Raji (cell line): Measurements from ENCODE around the gene TPPP3.

Experiments
- POLR2A ChIP-seq: IDR thresholded peaks from 2 replicates; pipeline ENCODE4 v1.6.1; 2011; ENCODE audit warnings: low read depth, low read length, control low read depth; ENCODE audit not compliant: insufficient read depth

TPPP3 gene

DNA sequence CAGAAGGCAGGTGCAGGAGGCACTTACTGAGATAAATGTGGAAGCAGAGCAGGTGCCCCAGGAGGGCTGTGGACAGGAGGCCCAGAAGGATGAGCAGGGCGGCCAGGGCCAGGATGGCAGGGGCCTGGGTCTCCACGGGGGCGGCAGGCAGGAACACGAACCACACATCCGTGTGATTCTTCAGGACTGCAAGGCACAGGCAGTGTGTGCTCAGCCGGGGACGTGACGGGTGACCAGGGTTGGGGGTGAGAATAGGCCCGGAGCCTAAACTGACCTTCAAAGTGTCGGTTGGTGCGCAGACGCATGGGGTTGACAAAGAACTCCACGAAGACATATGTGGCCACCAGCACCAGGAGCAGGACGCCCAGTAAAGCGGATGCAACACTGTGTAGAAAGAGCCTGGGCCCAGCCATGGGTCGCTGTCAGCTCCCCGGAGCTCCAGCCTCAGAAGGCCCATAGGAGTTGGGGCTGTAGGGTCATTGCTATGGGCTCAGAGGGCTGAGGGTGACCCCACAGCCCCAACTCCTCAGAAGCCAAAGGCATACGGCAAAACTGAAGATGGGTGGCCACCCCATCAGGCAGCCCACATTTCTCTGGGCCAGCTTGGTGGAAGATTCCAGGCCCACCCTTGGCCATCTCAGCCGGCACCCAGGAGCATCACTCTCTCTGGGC lies 5.4 kb upstream of the TPPP3 start:
- TF ChIP-seq POLR2A: no peak

DNA sequence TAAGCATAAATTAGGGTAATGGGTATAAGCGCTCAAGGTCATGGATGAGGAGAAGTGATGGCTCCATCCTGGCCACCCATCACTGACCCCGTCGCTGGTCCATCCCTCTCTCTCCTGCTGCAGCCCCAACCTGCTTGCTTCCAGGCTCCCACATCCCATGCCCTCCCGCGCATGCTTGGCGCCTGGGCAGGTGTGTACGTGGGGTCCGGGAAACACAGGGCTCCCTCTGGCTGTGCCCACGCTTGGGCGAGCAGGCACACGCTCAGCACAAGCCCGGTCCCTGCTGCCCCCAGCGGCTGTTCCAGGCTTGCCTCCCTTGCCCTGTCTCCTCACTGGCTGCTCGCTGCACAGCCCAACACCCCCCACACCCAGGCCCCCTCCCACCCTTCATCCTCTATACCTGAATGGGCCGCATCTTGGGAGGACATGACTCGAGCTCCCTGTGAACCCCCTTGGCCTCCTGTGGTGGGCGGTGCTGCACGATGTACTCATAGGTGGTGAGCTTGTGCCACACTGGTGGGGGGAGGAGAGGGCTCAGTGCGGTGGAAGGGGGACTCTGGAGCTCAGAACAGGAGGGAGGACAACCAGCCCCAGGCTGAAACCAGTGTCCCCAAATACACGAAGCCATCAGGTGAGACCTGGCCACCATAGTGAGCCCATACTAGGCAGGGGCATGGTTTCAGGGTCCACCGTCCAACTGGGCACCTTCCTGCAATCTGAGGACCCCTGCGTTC lies 4.7 kb upstream of the TPPP3 start:
- TF ChIP-seq POLR2A: no peak

- TF ChIP-seq POLR2A: no peak
These were observed 3.9 kb upstream of the TPPP3 start for GRCh38 chr16:67397036-67397801.

DNA sequence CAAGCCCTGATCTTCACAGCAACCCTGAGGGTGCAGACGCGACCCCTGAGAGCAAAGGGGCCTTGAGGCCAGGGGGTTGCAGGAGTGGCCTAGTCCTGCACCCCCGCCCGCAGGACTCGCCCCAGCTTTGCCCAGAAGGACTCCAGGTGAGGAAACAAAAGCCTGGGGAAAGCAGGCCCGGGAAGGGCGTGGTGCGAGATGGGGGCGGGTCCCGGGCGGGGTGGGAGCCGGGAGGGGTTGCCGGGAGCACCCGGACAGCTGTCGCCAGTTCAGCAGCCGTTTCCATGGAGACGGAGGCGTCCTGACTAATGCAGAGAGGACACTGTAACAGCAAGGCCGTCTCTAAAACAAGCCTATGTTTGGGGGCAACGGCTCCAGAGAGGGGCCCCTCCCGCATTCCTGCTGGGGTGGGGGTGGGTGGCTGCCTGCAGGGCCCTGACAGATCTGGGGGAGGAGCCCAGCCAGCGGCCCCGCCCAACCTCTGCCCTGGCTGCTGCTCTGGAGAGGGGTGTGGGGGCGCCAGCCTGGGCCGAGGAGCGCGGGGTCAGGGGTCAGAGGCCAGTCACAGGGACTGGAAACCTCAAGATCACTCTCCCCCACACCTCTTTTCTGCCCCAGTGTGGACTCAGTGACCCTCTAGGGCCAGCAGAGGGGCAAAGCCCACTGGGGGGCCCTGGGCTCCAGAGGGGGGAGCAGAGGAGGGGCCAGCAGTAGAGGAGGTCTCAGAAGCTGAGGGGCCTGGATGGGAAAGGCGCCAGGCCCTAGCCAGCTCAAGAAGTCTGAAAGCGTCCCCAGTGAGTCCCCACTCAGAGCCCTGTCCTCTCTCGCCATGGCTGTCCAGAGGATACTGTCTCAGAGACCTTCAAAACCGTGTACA lies 3.1 kb upstream of the TPPP3 start:
- TF ChIP-seq POLR2A: no peak

DNA sequence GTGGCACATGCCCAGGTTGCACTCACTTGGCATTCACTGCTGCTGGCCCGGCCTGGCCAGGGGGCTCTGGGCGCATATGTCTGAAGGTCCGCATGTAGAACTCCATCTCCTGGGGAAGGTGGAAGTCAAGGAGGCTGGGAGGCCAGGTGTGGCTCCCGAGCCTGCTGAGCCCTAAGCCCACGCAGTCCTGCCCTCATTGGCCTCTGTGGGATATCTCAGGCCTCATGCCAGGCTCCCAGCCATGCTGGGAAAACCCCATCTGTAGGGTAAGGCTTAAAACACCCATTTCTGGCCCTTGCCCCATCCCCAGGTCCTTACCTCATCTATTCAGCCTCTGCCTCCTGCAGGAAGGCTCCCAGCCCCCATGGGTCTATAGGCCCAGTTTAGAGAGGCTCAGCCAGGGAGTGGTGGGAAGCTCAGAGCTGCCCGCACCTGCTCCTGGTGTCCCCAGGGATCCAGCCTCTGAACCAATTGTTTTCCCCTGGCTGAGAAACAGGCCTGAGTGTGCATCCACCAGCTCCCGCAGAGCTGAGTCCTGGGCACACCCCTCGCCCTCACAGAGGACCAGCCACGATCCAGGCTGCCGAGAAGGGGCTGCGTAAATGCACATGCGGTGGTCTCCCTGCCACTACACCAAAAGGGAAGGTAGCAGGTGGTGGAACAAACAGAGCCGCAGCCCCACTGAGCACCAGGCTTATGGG lies 2.3 kb upstream of the TPPP3 start:
- TF ChIP-seq POLR2A: no peak

DNA sequence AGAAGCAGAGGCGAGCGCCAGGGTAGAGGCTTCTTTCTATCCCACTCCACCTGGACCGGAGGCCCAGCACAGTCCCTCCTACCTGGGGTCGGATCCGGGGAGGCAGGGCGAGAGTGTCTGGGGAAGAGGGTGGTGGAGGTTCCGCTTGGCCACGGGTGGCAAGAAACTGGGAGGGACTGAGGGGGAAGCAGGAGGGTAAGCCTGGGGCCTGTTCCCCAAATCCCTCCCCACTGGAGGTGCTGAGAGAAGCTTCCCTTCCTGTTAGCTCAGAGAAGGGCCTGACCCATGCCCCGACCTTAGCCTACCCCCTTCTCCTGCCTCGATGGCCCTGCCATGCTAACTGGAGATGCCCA lies 1.8 kb upstream of the TPPP3 start:
- no peak for TF ChIP-seq POLR2A

GRCh38 chr16:67394155-67395104 lies 1.1 kb upstream of the TPPP3 start:
- no peak for TF ChIP-seq POLR2A

DNA sequence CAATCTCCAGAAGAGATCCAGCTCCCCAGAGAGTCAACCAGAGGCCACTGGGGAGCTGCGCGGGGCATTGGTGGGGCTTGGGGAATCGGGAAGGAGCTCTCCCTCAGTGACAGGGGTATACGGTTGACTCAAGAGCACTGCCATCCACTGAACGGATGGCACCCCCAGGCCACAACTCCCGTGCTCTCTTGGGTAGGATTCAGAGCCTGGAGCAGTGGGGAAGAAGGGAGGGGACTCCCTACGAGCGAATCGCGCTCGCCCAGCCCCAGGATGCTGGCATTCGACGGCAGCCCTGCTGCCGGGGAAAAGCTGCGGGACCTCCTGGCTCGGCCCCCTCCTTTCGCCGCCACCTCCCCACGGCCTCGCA lies 473 bp upstream of the TPPP3 start:
- TF ChIP-seq POLR2A: no peak

- no peak for TF ChIP-seq POLR2A
These were observed 818 bp downstream of the TPPP3 start for GRCh38 chr16:67392301-67393059.

DNA sequence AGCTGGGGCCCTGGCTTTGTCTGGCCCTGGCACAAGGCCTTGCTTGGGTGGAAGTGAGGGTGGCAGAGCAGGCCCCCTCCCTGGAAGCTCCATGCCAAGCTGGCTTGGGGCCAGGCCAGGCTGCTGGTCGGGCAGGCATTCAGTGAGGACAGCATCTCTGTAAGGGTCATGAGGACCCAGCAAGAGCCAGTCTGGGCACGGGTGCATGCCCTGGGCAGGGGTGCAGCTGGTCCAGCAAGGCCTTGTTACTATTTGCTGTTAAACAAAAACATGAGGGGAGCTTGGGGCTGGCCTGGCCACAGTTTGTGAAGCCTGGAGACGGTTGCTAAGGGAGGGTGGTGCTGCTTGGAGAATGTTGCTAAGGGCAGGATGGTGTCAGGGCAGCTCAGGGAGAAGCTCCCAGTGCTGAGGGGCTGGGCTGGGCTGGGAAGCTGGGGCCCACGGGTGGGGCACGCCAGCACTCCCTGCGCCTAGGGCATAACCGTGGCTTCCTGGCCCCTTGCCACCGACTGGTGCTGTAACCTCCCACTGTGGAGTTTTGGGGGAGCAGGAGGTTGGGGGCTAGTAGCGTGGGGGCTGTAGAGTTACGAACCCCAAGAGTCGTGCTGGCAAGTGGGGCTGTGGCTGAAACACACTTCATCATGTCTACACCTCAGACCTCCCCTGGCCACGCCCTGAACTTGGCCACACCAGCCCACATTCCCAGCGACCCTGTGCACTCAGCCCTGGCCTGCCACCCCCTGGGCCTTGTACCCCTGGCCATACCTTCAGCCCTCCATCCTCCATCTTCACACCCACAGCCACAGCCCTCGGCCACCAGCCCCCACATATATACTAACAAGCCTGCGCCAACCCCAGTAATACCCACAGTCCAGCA lies 1.6 kb downstream of the TPPP3 start:
- no peak for TF ChIP-seq POLR2A

DNA sequence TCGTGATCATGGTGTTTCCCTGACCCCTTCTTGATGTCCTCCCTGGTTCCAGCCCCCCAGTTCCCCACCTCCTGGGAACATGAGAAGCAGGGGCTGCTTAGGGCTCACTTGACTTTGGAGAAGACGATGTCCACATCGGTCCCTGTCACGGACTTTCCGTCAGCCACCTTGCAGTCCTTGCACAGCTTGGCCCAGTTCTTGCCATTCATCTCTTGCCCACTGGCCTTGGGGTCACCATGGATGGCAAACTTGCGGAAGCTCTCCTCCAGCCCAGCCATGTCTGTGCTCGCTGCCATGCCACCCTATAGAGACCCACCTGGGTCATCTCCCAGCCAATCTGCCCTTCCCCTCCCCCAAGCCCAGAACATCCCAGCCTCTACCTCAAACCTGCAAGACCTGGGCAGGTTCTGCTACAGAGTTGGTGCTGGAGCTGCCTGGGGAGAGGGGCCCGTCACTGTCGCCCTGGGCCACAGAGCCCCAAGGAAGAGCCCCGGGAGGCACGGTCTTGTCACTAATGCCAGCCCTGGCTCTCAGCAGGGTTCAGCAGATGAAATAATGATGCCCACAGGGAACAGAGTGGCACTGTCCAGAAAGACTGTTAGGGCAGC lies 2.4 kb downstream of the TPPP3 start:
- TF ChIP-seq POLR2A: no peak

DNA sequence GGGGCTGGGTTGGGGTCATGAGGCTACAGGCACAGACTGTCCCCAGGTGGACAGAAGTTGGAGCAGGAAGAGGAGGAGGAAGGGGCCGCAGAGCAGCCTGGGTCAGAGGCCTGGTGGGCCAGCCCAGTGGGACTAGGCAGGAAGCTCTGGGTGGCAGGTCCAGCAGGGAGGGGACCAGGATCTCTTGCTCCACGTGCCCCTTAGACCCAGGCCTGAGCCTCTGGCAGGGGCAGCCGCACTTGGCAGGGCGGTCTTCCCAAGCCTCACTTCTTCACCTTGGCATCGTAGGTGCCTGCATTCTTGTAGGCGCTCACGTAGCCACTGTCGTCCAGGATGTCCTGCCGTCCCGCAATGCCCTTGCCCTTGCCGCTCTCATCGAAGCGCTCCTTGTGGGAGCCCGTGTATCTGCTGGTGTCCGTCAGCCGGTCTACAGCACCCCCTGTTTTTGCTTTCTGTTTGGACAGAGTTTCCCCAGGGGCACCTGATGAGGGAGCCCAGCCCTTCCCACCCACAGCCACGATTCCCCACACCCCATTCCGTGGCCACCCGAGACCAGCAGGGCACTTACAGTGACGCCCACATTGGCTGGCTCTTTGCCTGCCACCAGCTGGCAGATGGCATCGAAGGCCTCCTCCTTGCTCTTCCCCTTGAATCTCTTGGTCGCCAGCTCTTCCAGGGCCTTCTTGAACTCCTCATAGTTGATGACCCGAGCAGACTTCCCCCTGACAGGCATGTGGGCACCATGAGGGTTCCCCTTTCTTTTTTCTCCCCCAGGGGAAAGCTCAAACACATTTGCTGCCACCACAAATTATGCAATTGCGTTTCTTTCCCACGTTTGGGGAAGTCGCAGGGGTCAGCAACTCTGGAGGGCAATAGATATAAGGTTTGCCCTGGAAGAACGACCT lies 3.1 kb downstream of the TPPP3 start:
- no peak for TF ChIP-seq POLR2A
